DND-41 (cell line): ENCODE data around the gene ZNF521.

Experiments used
- ATAC-seq: fragments of 200-7000 bp; cut with Tn5 transposase; 3 replicates; pipeline ENCODE4 v1.9.1; 2021; ENCODE audit warnings: low read depth; ENCODE audit not compliant: insufficient read depth
- DNase-seq: peaks from one replicate; pipeline ENCODE4 v3.0.0-alpha.2; 2020
- H2AFZ ChIP-seq: 2 replicates; pipeline ENCODE4 v1.6.0; 2012; ENCODE audit warnings: low read depth, low read length
- H3K27ac ChIP-seq: 2 replicates; pipeline ENCODE4 v1.5.1; 2012; ENCODE audit warnings: low read length, inconsistent platforms
- H3K27me3 ChIP-seq: fragments of 200-600 bp; sonication (generic); 2 replicates; pipeline ENCODE4 v1.6.0; 2012; ENCODE audit warnings: low read length, mild to moderate bottlenecking, inconsistent platforms; ENCODE audit not compliant: insufficient read depth, poor library complexity
- H3K36me3 ChIP-seq: 2 replicates; pipeline ENCODE4 v1.5.1; 2012; ENCODE audit warnings: low read length, inconsistent platforms; ENCODE audit not compliant: insufficient read depth
- H3K4me1 ChIP-seq: 2 replicates; pipeline ENCODE4 v1.5.1; 2012; ENCODE audit warnings: mild to moderate bottlenecking, low read length; ENCODE audit not compliant: insufficient read depth
- H3K4me2 ChIP-seq: 2 replicates; pipeline ENCODE4 v1.6.0; 2012; ENCODE audit warnings: mild to moderate bottlenecking, moderate library complexity, low read length, inconsistent platforms; ENCODE audit not compliant: insufficient read depth
- H3K4me3 ChIP-seq, 2 experiments: fragments of 200-600 bp in 1 of 2; shearing (Covaris generic) in 1 of 2; 2 replicates each; pipeline ENCODE4 v1.5.1; 2012 to 2016; ENCODE audit warnings: inconsistent platforms in 2 of 2, low read length in 2 of 2, mild to moderate bottlenecking in 2 of 2, low read depth in 1 of 2, moderate library complexity in 1 of 2
- H3K79me2 ChIP-seq: 2 replicates; pipeline ENCODE4 v1.6.0; 2012; ENCODE audit warnings: low read length, inconsistent platforms; ENCODE audit not compliant: insufficient read depth
- H3K9ac ChIP-seq: 2 replicates; pipeline ENCODE4 v1.6.0; 2012; ENCODE audit warnings: low read depth, mild to moderate bottlenecking, inconsistent platforms, low read length, moderate library complexity
- H3K9me3 ChIP-seq: 2 replicates; pipeline ENCODE4 v1.5.1; 2012; ENCODE audit warnings: low read length, moderate library complexity, mild to moderate bottlenecking, inconsistent platforms; ENCODE audit not compliant: insufficient read depth, severe bottlenecking
- H4K20me1 ChIP-seq: 2 replicates; pipeline ENCODE4 v1.6.0; 2012; ENCODE audit warnings: low read length; ENCODE audit not compliant: insufficient read depth
- CTCF ChIP-seq: IDR thresholded peaks from 2 replicates; pipeline ENCODE4 v1.5.1; 2012; ENCODE audit warnings: borderline replicate concordance, low read length, moderate library complexity, mild to moderate bottlenecking; ENCODE audit not compliant: poor library complexity, severe bottlenecking; ENCODE audit errors: extremely low read depth
- EZH2 ChIP-seq: IDR thresholded peaks from 3 replicates; pipeline ENCODE4 v1.6.1; 2012; ENCODE audit warnings: borderline replicate concordance, low read depth, mild to moderate bottlenecking, moderate library complexity, low read length, inconsistent platforms; ENCODE audit not compliant: severe bottlenecking

ZNF521 gene

GRCh38 chr18:25223899-25224886 is 127.8 kb downstream of the ZNF521 start:
- Histone ChIP-seq H3K9ac (no peak overlapping the region), H3K27me3 (no peaks in the 10 kb centered on the region), H4K20me1 (no peaks in the 10 kb centered on the region), H3K4me3 (no peak overlapping the region), H3K79me2 (no peaks in the 10 kb centered on the region), H2AFZ (no peak overlapping the region), H3K27ac (no peak overlapping the region), H3K4me2 (no peak overlapping the region), H3K9me3 (no peaks in the 10 kb centered on the region), H3K4me1 (no peaks in the 10 kb centered on the region), H3K36me3 (no peaks in the 10 kb centered on the region)
- no peak for TF ChIP-seq EZH2
- TF ChIP-seq CTCF, result no peak
- ATAC-seq, result no peak
- DNase-seq, result no peak

GRCh38 chr18:25223211-25223610 is 128.8 kb downstream of the ZNF521 start:
- Histone ChIP-seq H4K20me1 (no peaks in the 10 kb centered on the region), H3K9ac (no peak overlapping the region), H3K4me2 (no peak overlapping the region), H2AFZ (no peak overlapping the region), H3K36me3 (no peaks in the 10 kb centered on the region), H3K27ac (no peak overlapping the region), H3K4me3 (no peak overlapping the region), H3K79me2 (no peaks in the 10 kb centered on the region), H3K27me3 (no peaks in the 10 kb centered on the region), H3K9me3 (no peaks in the 10 kb centered on the region), H3K4me1 (no peaks in the 10 kb centered on the region)
- DNase-seq (no peak), ATAC-seq (no peak)
- TF ChIP-seq EZH2, result no peak
- TF ChIP-seq CTCF, result no peak

GRCh38 chr18:25222648-25223047 is 129.3 kb downstream of the ZNF521 start:
- no peak overlapping the region for H3K4me2 ChIP-seq
- TF ChIP-seq EZH2, result no peak
- TF ChIP-seq CTCF, result no peak
- no peak overlapping the region for H2AFZ ChIP-seq
- H4K20me1 ChIP-seq, result no peaks in the 10 kb centered on the region
- H3K27ac ChIP-seq, result no peak overlapping the region
- H3K4me1 ChIP-seq, result no peaks in the 10 kb centered on the region
- ATAC-seq (no peak), DNase-seq (no peak)
- no peaks in the 10 kb centered on the region for H3K36me3 ChIP-seq
- H3K27me3 ChIP-seq, result no peaks in the 10 kb centered on the region
- H3K9me3 ChIP-seq, result no peaks in the 10 kb centered on the region
- H3K9ac ChIP-seq, result no peak overlapping the region
- no peaks in the 10 kb centered on the region for H3K79me2 ChIP-seq
- no peak overlapping the region for H3K4me3 ChIP-seq
